GM20000 (cell line): Measurements from ENCODE around the gene SPTB.

Experiments
- DNase-seq: peaks from one replicate; pipeline ENCODE4 v3.0.0; 2012; ENCODE audit warnings: low spot score
- TF ChIP-seq, protein P1 (sequence below): IDR thresholded peaks from 2 replicates; pipeline ENCODE4 v1.5.1; 2012; ENCODE audit warnings: mild to moderate bottlenecking, control low read depth; ENCODE audit errors: extremely low read depth, missing control alignments

Gene SPTB

DNA sequence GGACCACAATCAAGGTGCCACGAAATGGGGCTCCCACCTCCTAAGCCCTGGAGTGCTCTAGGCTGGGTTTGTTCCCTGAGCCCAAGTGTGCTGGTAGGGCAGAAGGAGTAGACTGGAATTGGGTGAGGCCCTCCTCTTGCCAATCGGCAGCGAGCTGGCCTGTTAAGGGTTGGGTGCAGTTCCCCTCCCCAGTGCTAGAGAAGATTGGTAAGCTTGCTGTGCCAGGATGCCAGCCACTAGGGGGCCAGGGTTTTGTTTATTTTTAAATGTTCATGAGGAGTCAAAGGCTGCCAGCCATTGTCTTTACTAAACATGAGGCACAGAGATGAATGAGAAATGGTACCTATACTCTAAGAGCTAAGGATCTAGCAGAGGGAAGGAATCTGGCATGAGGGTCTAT, 79.7 kb downstream of the SPTB start:
- DNase-seq = no peak
- TF ChIP-seq, protein P1, sequence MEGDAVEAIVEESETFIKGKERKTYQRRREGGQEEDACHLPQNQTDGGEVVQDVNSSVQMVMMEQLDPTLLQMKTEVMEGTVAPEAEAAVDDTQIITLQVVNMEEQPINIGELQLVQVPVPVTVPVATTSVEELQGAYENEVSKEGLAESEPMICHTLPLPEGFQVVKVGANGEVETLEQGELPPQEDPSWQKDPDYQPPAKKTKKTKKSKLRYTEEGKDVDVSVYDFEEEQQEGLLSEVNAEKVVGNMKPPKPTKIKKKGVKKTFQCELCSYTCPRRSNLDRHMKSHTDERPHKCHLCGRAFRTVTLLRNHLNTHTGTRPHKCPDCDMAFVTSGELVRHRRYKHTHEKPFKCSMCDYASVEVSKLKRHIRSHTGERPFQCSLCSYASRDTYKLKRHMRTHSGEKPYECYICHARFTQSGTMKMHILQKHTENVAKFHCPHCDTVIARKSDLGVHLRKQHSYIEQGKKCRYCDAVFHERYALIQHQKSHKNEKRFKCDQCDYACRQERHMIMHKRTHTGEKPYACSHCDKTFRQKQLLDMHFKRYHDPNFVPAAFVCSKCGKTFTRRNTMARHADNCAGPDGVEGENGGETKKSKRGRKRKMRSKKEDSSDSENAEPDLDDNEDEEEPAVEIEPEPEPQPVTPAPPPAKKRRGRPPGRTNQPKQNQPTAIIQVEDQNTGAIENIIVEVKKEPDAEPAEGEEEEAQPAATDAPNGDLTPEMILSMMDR = peak; percentile 24

DNA sequence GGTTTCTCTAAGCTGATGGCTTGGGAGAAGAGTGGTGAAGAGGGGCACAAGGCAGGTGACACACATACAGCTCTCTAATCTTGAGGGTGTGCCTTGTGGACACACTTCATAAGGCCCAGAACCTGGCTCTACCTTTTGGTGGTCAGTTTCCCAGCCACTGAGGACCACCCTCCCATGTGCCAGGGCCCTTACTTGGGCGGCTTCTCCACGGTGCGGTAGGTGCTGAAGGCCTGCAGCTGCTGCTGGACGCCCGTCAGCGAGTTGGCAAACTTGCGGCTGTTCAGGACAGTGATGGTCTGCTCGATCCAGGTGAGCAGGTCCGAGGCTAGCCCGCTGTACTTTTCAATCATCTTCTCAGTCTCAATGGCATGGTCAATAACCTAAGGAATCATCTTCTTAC, 80.2 kb downstream of the SPTB start:
- TF ChIP-seq, protein P1 = no peak

DNA sequence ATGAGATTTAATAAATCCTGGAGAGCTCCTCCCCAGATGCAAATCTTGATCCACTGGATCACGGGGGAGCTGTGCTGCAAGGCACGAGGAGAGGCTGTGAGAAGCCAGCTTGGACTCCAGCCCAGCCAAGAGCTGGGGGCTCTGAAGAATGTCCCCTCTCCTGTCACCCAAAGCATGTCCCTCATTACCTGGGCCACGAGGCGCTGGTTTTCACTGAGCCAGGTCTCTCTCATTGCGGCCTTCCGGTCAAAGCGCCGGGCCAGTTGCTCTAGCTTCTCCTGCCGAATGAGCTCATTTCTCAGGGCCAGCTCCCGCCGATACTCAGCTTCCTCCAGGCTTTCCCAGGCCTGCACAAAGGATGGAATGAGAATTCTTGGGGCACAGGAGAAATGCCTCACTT, 83.3 kb downstream of the SPTB start:
- DNase-seq = no peak
- TF ChIP-seq, protein P1 = no peak

More for the DNA sequence above, 80.2 kb downstream of the SPTB start:
- DNase-seq = no peak

DNA sequence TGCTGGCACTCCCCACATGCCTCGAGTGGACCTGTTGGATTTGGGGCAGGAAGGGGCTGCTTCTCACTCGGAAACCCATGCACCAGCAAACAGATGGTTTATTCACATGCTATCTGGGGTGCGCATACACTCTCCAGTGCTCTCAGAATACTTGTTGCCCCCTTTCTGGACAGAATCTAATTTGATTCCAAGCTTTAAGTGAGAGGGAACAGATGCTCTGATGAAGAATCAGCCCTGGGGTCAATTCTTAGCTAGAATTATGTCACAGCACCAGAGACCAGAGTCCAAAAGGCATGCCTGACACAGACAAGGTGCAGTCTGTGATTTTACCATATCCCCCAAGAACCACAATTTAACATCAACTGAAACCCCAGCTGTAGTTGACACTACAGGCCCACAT, 83.8 kb downstream of the SPTB start:
- TF ChIP-seq, protein P1 = no peak
- DNase-seq = no peak

DNA sequence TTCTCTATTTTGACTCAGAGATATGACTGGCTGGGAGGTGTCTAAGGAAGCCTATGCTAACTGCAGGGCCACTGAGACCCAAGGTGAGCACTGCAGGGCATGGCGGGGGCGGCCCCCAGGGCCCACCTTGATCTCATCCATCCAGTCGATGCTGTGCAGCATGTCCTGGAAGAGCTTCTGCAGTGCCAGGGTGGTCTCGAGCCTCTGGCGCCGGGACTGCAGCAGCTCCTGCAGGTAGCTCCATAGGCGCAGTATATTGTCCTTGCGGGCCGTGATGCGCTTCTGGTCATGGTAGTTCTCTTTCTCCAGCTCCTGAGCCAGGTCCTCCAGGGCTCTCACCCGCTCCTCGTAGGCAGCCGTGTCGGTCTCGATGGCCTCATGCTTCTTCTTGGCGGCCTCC, 84.5 kb downstream of the SPTB start:
- TF ChIP-seq, protein P1 = no peak
- DNase-seq = no peak

DNA sequence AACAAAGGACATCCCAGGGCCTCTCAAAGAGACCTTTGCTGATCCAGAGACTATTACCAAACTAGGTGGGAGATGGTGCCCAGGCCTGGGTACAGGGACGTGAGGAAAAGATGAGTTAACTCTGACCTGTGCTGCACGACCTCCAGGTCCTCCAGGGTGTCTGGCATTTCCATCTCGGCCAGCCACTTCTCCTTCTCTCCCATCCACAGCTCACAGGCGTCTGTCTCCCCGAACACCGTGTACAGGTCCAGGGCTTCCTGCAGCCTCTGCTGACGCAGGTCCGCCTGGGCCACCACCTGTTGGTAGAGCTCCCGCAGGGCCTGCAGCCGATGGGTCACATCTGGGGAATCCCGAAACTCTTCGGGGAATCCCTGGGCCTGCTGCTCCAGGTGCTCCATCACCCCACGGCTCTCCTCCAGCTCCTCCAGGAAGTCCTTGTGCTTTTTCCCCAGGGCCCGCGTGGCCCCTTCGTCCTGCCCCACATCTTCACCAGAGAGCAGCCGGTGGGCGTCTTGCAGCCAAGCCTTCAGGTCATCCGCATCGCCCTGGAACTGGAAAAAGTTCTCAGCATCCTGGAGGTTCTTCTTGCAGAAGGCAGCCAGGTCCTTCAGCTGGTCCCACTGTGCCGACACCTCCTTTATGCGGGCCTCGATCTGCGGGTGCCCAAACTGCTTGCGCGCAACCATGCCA, 86.7 kb downstream of the SPTB start:
- DNase-seq = no peak
- TF ChIP-seq, protein P1 = no peak

DNA sequence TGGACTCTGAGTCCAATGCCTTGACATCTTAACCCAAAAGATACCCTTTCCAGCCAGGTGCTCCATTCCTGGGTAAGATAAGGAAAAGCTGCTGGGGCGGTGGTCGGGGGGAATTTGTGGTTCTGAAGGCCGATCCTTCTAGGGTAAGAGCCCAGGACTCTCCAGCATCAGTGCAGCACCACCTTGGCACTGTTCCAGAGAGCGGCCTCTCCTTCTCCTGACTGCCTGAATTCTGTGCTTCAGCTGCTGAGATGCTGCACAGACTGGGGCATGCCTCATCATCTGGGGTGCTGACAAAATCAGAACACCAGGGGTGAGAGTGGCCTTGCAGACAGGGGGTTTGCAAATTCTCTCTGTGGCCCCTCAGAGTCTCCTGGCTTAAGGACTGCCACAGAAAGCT, 87.5 kb downstream of the SPTB start:
- TF ChIP-seq, protein P1 = no peak

More for the DNA sequence above, 87.5 kb downstream of the SPTB start:
- no peak for DNase-seq
